ENCODE measurements around the gene SNAI1.

SNAI1 gene

GRCh38 chr20:50037575-50037974 is 54.8 kb downstream of the SNAI1 start:
- TF ChIP-seq EZH2phosphoT487 (IDR thresholded peaks at IDR 0.05; ENCODE audit: low read length) (no peak), EZH2 (optimal IDR thresholded peaks at IDR 0.05; ENCODE audit: low read depth, low read length) (no peak)
- H3K4me2 ChIP-seq (ENCODE audit: low read depth, low read length) = no peak overlapping the region
- H3K9ac ChIP-seq (ENCODE audit: low read length) = no peak overlapping the region
- H3K9me3 ChIP-seq (replicated peaks; ENCODE audit: insufficient read depth, low read length) = no peaks in the 10 kb centered on the region
- no peak overlapping the region for H3K4me3 ChIP-seq (ENCODE audit: low read length)
- no peak overlapping the region for H3K27ac ChIP-seq (ENCODE audit: low read length)
- H3K4me1 ChIP-seq (ENCODE audit: low read length) = no peaks in the 10 kb centered on the region
- no peaks in the 10 kb centered on the region for H3K27me3 ChIP-seq (replicated peaks; ENCODE audit: insufficient read depth, low read length)
- H2AFZ ChIP-seq (ENCODE audit: low read length) = no peak overlapping the region
- no peaks in the 10 kb centered on the region for H3F3A ChIP-seq (ENCODE audit: insufficient read depth, low read length)
- DNase-seq = no peak
- no peaks in the 10 kb centered on the region for H4K20me1 ChIP-seq (ENCODE audit: insufficient read depth, low read length)
- no peaks in the 10 kb centered on the region for H3K79me2 ChIP-seq (ENCODE audit: low read length)
- no peaks in the 10 kb centered on the region for H3K36me3 ChIP-seq (replicated peaks; ENCODE audit: insufficient read depth, low read length)
- H3K9me2 ChIP-seq (replicated peaks; ENCODE audit: insufficient read depth, low read length) = no peaks in the 10 kb centered on the region

- Histone ChIP-seq H3K4me3 (ENCODE audit: low read length) (no peak overlapping the region), H3K36me3 (replicated peaks; ENCODE audit: insufficient read depth, low read length) (no peaks in the 10 kb centered on the region), H3K9me3 (replicated peaks; ENCODE audit: insufficient read depth, low read length) (no peaks in the 10 kb centered on the region), H3K9me2 (replicated peaks; ENCODE audit: insufficient read depth, low read length) (no peaks in the 10 kb centered on the region), H3K27ac (ENCODE audit: low read length) (no peak overlapping the region), H2AFZ (ENCODE audit: low read length) (no peak overlapping the region), H4K20me1 (ENCODE audit: insufficient read depth, low read length) (no peaks in the 10 kb centered on the region), H3K4me2 (ENCODE audit: low read depth, low read length) (no peak overlapping the region), H3K4me1 (ENCODE audit: low read length) (no peaks in the 10 kb centered on the region), H3K9ac (ENCODE audit: low read length) (no peak overlapping the region), H3F3A (ENCODE audit: insufficient read depth, low read length) (no peaks in the 10 kb centered on the region), H3K79me2 (ENCODE audit: low read length) (no peaks in the 10 kb centered on the region), H3K27me3 (replicated peaks; ENCODE audit: insufficient read depth, low read length) (no peaks in the 10 kb centered on the region)
- DNase-seq = no peak
- TF ChIP-seq EZH2 (optimal IDR thresholded peaks at IDR 0.05; ENCODE audit: low read depth, low read length) = no peak
- TF ChIP-seq, protein P1, sequence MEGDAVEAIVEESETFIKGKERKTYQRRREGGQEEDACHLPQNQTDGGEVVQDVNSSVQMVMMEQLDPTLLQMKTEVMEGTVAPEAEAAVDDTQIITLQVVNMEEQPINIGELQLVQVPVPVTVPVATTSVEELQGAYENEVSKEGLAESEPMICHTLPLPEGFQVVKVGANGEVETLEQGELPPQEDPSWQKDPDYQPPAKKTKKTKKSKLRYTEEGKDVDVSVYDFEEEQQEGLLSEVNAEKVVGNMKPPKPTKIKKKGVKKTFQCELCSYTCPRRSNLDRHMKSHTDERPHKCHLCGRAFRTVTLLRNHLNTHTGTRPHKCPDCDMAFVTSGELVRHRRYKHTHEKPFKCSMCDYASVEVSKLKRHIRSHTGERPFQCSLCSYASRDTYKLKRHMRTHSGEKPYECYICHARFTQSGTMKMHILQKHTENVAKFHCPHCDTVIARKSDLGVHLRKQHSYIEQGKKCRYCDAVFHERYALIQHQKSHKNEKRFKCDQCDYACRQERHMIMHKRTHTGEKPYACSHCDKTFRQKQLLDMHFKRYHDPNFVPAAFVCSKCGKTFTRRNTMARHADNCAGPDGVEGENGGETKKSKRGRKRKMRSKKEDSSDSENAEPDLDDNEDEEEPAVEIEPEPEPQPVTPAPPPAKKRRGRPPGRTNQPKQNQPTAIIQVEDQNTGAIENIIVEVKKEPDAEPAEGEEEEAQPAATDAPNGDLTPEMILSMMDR (IDR thresholded peaks at IDR 0.05; ENCODE audit: low read length) = no peak
- TF ChIP-seq EZH2phosphoT487 (IDR thresholded peaks at IDR 0.05; ENCODE audit: low read length) = no peak
Measured at GRCh38 chr20:50038169-50038568, 55.4 kb downstream of the SNAI1 start.
